ENCODE measurements around the gene SMC4.
"Not testable (repeated sequence)": the region's sequence is repeated elsewhere in the genome, so short reads cannot be mapped to it uniquely, and the experiment has no call there.

SMC4 gene

DNA sequence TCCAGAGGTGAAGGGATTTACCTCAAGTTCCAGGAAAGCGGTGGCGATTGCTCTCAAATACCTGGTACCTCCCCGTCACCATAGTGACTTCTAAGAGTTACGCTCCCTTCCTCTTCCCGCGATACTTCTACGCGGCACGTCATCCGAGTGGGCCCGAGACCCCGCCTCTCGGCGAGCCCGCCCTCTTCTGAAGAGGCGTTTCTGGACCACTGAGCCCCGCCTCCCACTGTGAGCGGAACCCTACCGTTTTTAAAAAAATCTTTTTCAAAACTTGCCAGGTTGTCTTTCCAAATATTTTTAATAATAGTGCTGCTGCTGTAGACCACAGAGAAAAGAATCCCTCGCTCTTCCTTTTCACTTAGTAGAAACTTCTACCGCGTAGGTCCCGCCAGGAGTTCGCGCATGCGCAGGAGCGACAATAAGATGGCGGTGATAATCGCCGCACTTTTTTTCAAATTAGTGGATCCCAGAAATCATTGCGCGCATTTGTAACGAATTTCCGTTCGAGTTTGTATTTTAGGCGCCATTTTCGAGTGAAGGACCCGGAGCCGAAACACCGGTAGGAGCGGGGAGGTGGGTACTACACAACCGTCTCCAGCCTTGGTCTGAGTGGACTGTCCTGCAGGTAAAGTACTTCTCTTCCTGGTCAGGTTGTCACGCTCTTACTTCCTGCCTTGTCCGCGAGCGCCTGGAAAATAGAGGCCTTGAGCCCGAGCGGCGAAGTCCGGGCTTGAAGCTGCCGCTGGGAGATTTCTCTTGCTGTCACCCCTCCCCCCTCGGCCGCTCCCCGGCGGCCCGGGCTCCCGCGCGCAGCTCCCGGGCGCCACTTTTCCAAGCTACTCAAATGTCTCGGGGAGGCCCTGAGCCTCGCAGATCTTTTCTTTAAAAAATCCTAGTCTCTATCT is at the start of gene SMC4, which contains the start of gene IFT80:
Gene SMC4 (plus strand): TSS at position 526 of the 905 bp plus-strand sequence. CDS start 1,177 bp downstream, outside the sequence.
Gene IFT80 (minus strand): TSS at position 101 of the 905 bp plus-strand sequence. CDS start 14,625 bp downstream, outside the sequence.
- Histone ChIP-seq H3K27ac (peak within 1 kb of the TSS; percentile 82), H3K36me3 (replicated peaks) (no peaks in the 10 kb centered on the region), H3K4me3 (ENCODE audit: low read depth, low read length) (peak within 1 kb of the TSS; percentile 88), H3K27me3 (replicated peaks) (no peaks in the 10 kb centered on the region)
- peak; percentile 96 for DNase-seq
- TF ChIP-seq CTCF (IDR thresholded peaks at IDR 0.05; ENCODE audit: low read depth, low read length, missing control alignments) = no peak
- in situ Hi-C loops (cut with HindIII; ENCODE audit: low pct_ligation_motif_present, low sequenced_read_pairs) = no loop called here

- no peak for DNase-seq
- in situ Hi-C loops (cut with HindIII; ENCODE audit: low pct_ligation_motif_present, low sequenced_read_pairs) = no loop called here
- no peak for TF ChIP-seq CTCF (IDR thresholded peaks at IDR 0.05; ENCODE audit: low read depth, low read length, missing control alignments)
- H3K4me3 ChIP-seq (ENCODE audit: low read depth, low read length) = no peak overlapping the region
- H3K36me3 ChIP-seq (replicated peaks) = peaks cover 2% of the 10 kb centered on the region
- no peak overlapping the region for H3K27ac ChIP-seq
- no peaks in the 10 kb centered on the region for H3K27me3 ChIP-seq (replicated peaks)
Measured at GRCh38 chr3:160355826-160356225, 43.6 kb upstream of the SMC4 start.

GRCh38 chr3:160362896-160363295 is 36.6 kb upstream of the SMC4 start:
- not testable (repeated sequence) for DNase-seq

GRCh38 chr3:160365869-160366522 is 33.5 kb upstream of the SMC4 start:
- H3K27ac ChIP-seq = no peak overlapping the region
- in situ Hi-C loops (cut with HindIII; ENCODE audit: low pct_ligation_motif_present, low sequenced_read_pairs) = no loop called here
- no peak for TF ChIP-seq CTCF (IDR thresholded peaks at IDR 0.05; ENCODE audit: low read depth, low read length, missing control alignments)
- no peak overlapping the region for H3K4me3 ChIP-seq (ENCODE audit: low read depth, low read length)
- H3K36me3 ChIP-seq (replicated peaks) = no peaks in the 10 kb centered on the region
- H3K27me3 ChIP-seq (replicated peaks) = no peaks in the 10 kb centered on the region
- no peak for DNase-seq

More at GRCh38 chr3:160362896-160363295, 36.6 kb upstream of the SMC4 start:
- H3K36me3 ChIP-seq (replicated peaks); H3K4me3 ChIP-seq (ENCODE audit: low read depth, low read length); H3K27ac ChIP-seq; in situ Hi-C loops (cut with HindIII; ENCODE audit: low pct_ligation_motif_present, low sequenced_read_pairs); H3K27me3 ChIP-seq (replicated peaks): not testable (repeated sequence)

DNA sequence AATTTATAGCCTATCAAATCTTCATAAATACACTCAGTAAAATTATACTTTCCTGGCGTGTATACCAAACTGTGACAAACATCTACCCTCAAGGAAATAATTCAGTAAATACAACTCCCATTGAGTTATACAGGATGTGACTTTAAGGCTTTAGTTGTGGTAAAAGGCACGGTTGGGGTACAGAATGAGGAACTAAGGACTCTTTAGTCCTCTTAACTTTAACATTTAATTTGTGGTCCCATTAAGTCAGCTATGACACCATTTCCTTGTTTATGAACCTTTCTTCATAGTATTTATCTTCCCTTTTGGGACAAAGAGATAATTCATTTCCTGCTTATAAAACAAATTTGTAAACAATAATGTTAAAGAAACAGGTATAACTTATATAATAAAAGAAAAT is 30.6 kb upstream of the SMC4 start:
- no peaks in the 10 kb centered on the region for H3K36me3 ChIP-seq (replicated peaks)
- DNase-seq = no peak
- no peaks in the 10 kb centered on the region for H3K27me3 ChIP-seq (replicated peaks)
- no peak overlapping the region for H3K27ac ChIP-seq
- in situ Hi-C loops (cut with HindIII; ENCODE audit: low pct_ligation_motif_present, low sequenced_read_pairs) = no loop called here
- H3K4me3 ChIP-seq (ENCODE audit: low read depth, low read length) = no peak overlapping the region
- TF ChIP-seq CTCF (IDR thresholded peaks at IDR 0.05; ENCODE audit: low read depth, low read length, missing control alignments) = no peak

GRCh38 chr3:160369784-160370183 is 29.7 kb upstream of the SMC4 start:
- in situ Hi-C loops (cut with HindIII; ENCODE audit: low pct_ligation_motif_present, low sequenced_read_pairs) = no loop called here
- TF ChIP-seq CTCF (IDR thresholded peaks at IDR 0.05; ENCODE audit: low read depth, low read length, missing control alignments) = no peak
- Histone ChIP-seq H3K4me3 (ENCODE audit: low read depth, low read length) (no peak overlapping the region), H3K27ac (no peak overlapping the region), H3K27me3 (replicated peaks) (no peaks in the 10 kb centered on the region), H3K36me3 (replicated peaks) (no peaks in the 10 kb centered on the region)
- DNase-seq = no peak
